ENCODE results near the gene CCDC134. TPM values are rescaled to one million over a fixed set of nuclear protein-coding genes. Genes with fewer than 3 reads are reported as not detected.
A peak's percentile ranks its signal among the peaks of the same experiment; 100 is the strongest.

Gene CCDC134
- total RNA-seq, 1 experiment from 2014 or later: 14.0 TPM

- Histone ChIP-seq H3K9me3 (no peaks in the 10 kb centered on the region), H3K36me3 (no peaks in the 10 kb centered on the region; the same call in 1 of the 2 replicates), H3K27me3 (no peaks in the 10 kb centered on the region)
Measured at GRCh38 chr22:41815716-41816115, 15.2 kb downstream of the CCDC134 start.

GRCh38 chr22:41816241-41816640 lies 15.8 kb downstream of the CCDC134 start:
- no peak for DNase-seq
- Histone ChIP-seq H3K9me3 (no peaks in the 10 kb centered on the region), H3K4me3 (no peak overlapping the region), H3K36me3 (no peaks in the 10 kb centered on the region; the same call in 1 of the 2 replicates), H3K27me3 (no peaks in the 10 kb centered on the region)

More at GRCh38 chr22:41815716-41816115, 15.2 kb downstream of the CCDC134 start:
- H3K4me3 ChIP-seq: no peak overlapping the region
- no peak for DNase-seq

GRCh38 chr22:41816871-41817270 lies 16.4 kb downstream of the CCDC134 start:
- Histone ChIP-seq H3K4me3 (no peak overlapping the region), H3K36me3 (no peaks in the 10 kb centered on the region; the same call in 1 of the 2 replicates), H3K9me3 (no peaks in the 10 kb centered on the region), H3K27me3 (no peaks in the 10 kb centered on the region)
- DNase-seq: no peak

- Histone ChIP-seq H3K27me3 (no peaks in the 10 kb centered on the region), H3K36me3 (no peaks in the 10 kb centered on the region; the same call in 1 of the 2 replicates), H3K9me3 (no peaks in the 10 kb centered on the region), H3K4me3 (no peak overlapping the region)
- DNase-seq: no peak
Measured at GRCh38 chr22:41818011-41818410, 17.5 kb downstream of the CCDC134 start.

- no peak for DNase-seq
- no peaks in the 10 kb centered on the region for H3K27me3 ChIP-seq
- no peaks in the 10 kb centered on the region for H3K9me3 ChIP-seq
- no peak overlapping the region for H3K4me3 ChIP-seq
- no peaks in the 10 kb centered on the region; the same call in 1 of the 2 replicates for H3K36me3 ChIP-seq
Measured at GRCh38 chr22:41818596-41818995, 18.1 kb downstream of the CCDC134 start.

GRCh38 chr22:41819257-41819656 lies 18.8 kb downstream of the CCDC134 start:
- Histone ChIP-seq H3K9me3 (no peaks in the 10 kb centered on the region), H3K4me3 (no peak overlapping the region), H3K36me3 (no peaks in the 10 kb centered on the region; the same call in 1 of the 2 replicates), H3K27me3 (no peaks in the 10 kb centered on the region)
- no peak for DNase-seq

- H3K9me3 ChIP-seq: no peaks in the 10 kb centered on the region
Measured at GRCh38 chr22:41820447-41820846, 20.0 kb downstream of the CCDC134 start.

GRCh38 chr22:41821471-41822316 lies 21.2 kb downstream of the CCDC134 start:
- H3K4me3 ChIP-seq: no peak overlapping the region
- H3K36me3 ChIP-seq: no peaks in the 10 kb centered on the region
- no peaks in the 10 kb centered on the region for H3K27me3 ChIP-seq
- no peak for DNase-seq
- H3K9me3 ChIP-seq: no peaks in the 10 kb centered on the region

More at GRCh38 chr22:41820447-41820846, 20.0 kb downstream of the CCDC134 start:
- Histone ChIP-seq H3K27me3 (no peaks in the 10 kb centered on the region), H3K36me3 (no peaks in the 10 kb centered on the region; the same call in 1 of the 2 replicates), H3K4me3 (no peak overlapping the region)
- no peak for DNase-seq

GRCh38 chr22:41822317-41823057 lies 22.0 kb downstream of the CCDC134 start:
- Histone ChIP-seq H3K27me3 (no peaks in the 10 kb centered on the region), H3K9me3 (no peaks in the 10 kb centered on the region), H3K4me3 (no peak overlapping the region), H3K36me3 (no peaks in the 10 kb centered on the region)
- DNase-seq: no peak

GRCh38 chr22:41823797-41824196 lies 23.3 kb downstream of the CCDC134 start:
- no peaks in the 10 kb centered on the region for H3K9me3 ChIP-seq

GRCh38 chr22:41825376-41825775 lies 24.9 kb downstream of the CCDC134 start:
- Histone ChIP-seq H3K9me3 (no peaks in the 10 kb centered on the region), H3K27me3 (no peaks in the 10 kb centered on the region), H3K4me3 (no peak overlapping the region), H3K36me3 (no peaks in the 10 kb centered on the region)
- peak; percentile 24 for DNase-seq

More at GRCh38 chr22:41823797-41824196, 23.3 kb downstream of the CCDC134 start:
- H3K4me3 ChIP-seq: no peak overlapping the region
- no peaks in the 10 kb centered on the region for H3K27me3 ChIP-seq
- DNase-seq: no peak
- no peaks in the 10 kb centered on the region for H3K36me3 ChIP-seq

GRCh38 chr22:41826021-41826420 lies 25.5 kb downstream of the CCDC134 start:
- Histone ChIP-seq H3K9me3 (no peaks in the 10 kb centered on the region), H3K4me3 (no peak overlapping the region), H3K27me3 (no peaks in the 10 kb centered on the region), H3K36me3 (no peaks in the 10 kb centered on the region)
- DNase-seq: no peak

GRCh38 chr22:41826430-41827383 lies 26.2 kb downstream of the CCDC134 start:
- H3K4me3 ChIP-seq: no peak overlapping the region
- no peaks in the 10 kb centered on the region for H3K36me3 ChIP-seq
- DNase-seq: no peak
- no peaks in the 10 kb centered on the region for H3K9me3 ChIP-seq
- H3K27me3 ChIP-seq: no peaks in the 10 kb centered on the region

- Histone ChIP-seq H3K27me3 (no peaks in the 10 kb centered on the region), H3K4me3 (no peak overlapping the region), H3K36me3 (no peaks in the 10 kb centered on the region), H3K9me3 (no peaks in the 10 kb centered on the region)
- no peak for DNase-seq
Measured at GRCh38 chr22:41827671-41828070, 27.2 kb downstream of the CCDC134 start.

GRCh38 chr22:41828516-41828915 lies 28.0 kb downstream of the CCDC134 start:
- no peaks in the 10 kb centered on the region for H3K36me3 ChIP-seq
- no peak for DNase-seq
- H3K9me3 ChIP-seq: no peaks in the 10 kb centered on the region
- H3K4me3 ChIP-seq: no peak overlapping the region
- no peaks in the 10 kb centered on the region for H3K27me3 ChIP-seq

GRCh38 chr22:41830174-41830573 lies 29.7 kb downstream of the CCDC134 start:
- H3K4me3 ChIP-seq: no peak overlapping the region
- H3K9me3 ChIP-seq: no peaks in the 10 kb centered on the region
- no peak for DNase-seq
- peaks cover 7% of the 10 kb centered on the region for H3K36me3 ChIP-seq
- no peaks in the 10 kb centered on the region for H3K27me3 ChIP-seq
